GM21576 (cell line): ENCODE data around the gene CLCN6.
A peak's percentile ranks its signal among the peaks of the same experiment; 100 is the strongest.

Source experiments
- ATAC-seq: cut with Tn5 transposase; IDR thresholded peaks from one replicate; pipeline ENCODE4 v1.9.1; 2021; ENCODE audit warnings: mild to moderate bottlenecking, moderate library complexity; ENCODE audit not compliant: unreplicated experiment

CLCN6 gene

GRCh38 chr1:11805422-11806306 is at the start of gene CLCN6, which contains the start of gene MTHFR:
Gene CLCN6, plus strand, starts transcription at chr1:11806191. Its CDS starts 72 bp downstream, at chr1:11806263.
Gene MTHFR, minus strand, starts transcription at chr1:11805964. Its CDS starts 2,848 bp downstream, at chr1:11803116.
- peak; percentile 77 for ATAC-seq

- ATAC-seq = no peak
Measured at GRCh38 chr1:11757047-11757446, 48.9 kb upstream of the CLCN6 start.

GRCh38 chr1:11759791-11760190 is 46.2 kb upstream of the CLCN6 start:
- ATAC-seq = no peak

GRCh38 chr1:11761285-11761684 is 44.7 kb upstream of the CLCN6 start:
- no peak for ATAC-seq

- ATAC-seq = no peak
Measured at GRCh38 chr1:11761988-11762406, 44.0 kb upstream of the CLCN6 start, which contains the start of gene C1orf167. Gene C1orf167, plus strand, starts transcription at chr1:11762193. Its CDS starts 2,208 bp downstream, at chr1:11764401.

GRCh38 chr1:11764115-11764514 is 41.9 kb upstream of the CLCN6 start:
- ATAC-seq = no peak

GRCh38 chr1:11764519-11764918 is 41.5 kb upstream of the CLCN6 start:
- no peak for ATAC-seq

- ATAC-seq = no peak
Measured at GRCh38 chr1:11765661-11766428, 40.1 kb upstream of the CLCN6 start.

GRCh38 chr1:11766429-11766776 is 39.6 kb upstream of the CLCN6 start:
- no peak for ATAC-seq

- no peak for ATAC-seq
Measured at GRCh38 chr1:11767922-11768704, 37.9 kb upstream of the CLCN6 start.

- ATAC-seq = no peak
Measured at GRCh38 chr1:11768821-11769220, 37.2 kb upstream of the CLCN6 start.

- ATAC-seq = no peak
Measured at GRCh38 chr1:11769274-11769673, 36.7 kb upstream of the CLCN6 start.

- no peak for ATAC-seq
Measured at GRCh38 chr1:11770011-11770410, 36.0 kb upstream of the CLCN6 start.

- ATAC-seq = no peak
Measured at GRCh38 chr1:11771481-11772043, 34.4 kb upstream of the CLCN6 start.

- no peak for ATAC-seq
Measured at GRCh38 chr1:11772458-11772857, 33.5 kb upstream of the CLCN6 start.

- ATAC-seq = no peak
Measured at GRCh38 chr1:11774753-11775152, 31.2 kb upstream of the CLCN6 start.

- ATAC-seq = no peak
Measured at GRCh38 chr1:11777658-11778322, 28.2 kb upstream of the CLCN6 start.

GRCh38 chr1:11778336-11778735 is 27.7 kb upstream of the CLCN6 start:
- no peak for ATAC-seq

- no peak for ATAC-seq
Measured at GRCh38 chr1:11778844-11779623, 27.0 kb upstream of the CLCN6 start.
